T-helper 1 cell treated with Interleukin-12 subunit alpha and Interleukin-12 subunit beta and Interleukin-4 antibody, amounts not matched to agents 30 ng/mL and 1 ng/mL, for 36 hours (primary cell): ENCODE data around the gene PCLAF. TPM values are rescaled to one million over a fixed set of nuclear protein-coding genes. Genes with fewer than 3 reads are reported as not detected.
"Not testable (repeated sequence)": the region's sequence is repeated elsewhere in the genome, so short reads cannot be mapped to it uniquely, and the experiment has no call there.

Experiments used
- intact Hi-C: fragments of 100-400 bp; cut with micrococcal nuclease; formaldehyde crosslinking; loops from one replicate; pipeline ENCODE4 v1.15.1; 2024
- total RNA-seq: library from RNA; stranded (reverse); gene quantifications from 2 replicates; pipeline ENCODE4 v1.2.3, GENCODE V29; 2022

The PCLAF gene, protein sequence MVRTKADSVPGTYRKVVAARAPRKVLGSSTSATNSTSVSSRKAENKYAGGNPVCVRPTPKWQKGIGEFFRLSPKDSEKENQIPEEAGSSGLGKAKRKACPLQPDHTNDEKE
- 68.1 and 69.5 TPM in 2 replicates for total RNA-seq

- intact Hi-C loops: loop anchor here (1.0 to 10.0 kb wide), 9 partner anchors 25 to 1234 kb away; partner anchors contain the start of genes CLPX, CSNK1G1, INTS14 and PIF1
Measured at GRCh38 chr15:64381000-64381751, at the start of gene PCLAF. Gene PCLAF (minus strand): TSS chr15:64381441. CDS start chr15:64381371, 70 bp downstream.

GRCh38 chr15:64430000-64430735 is 48.9 kb upstream of the PCLAF start:
- intact Hi-C loops: loop anchor here (1.0 to 5.0 kb wide), 5 partner anchors 14 to 301 kb away; no protein-coding TSS in a partner anchor

DNA sequence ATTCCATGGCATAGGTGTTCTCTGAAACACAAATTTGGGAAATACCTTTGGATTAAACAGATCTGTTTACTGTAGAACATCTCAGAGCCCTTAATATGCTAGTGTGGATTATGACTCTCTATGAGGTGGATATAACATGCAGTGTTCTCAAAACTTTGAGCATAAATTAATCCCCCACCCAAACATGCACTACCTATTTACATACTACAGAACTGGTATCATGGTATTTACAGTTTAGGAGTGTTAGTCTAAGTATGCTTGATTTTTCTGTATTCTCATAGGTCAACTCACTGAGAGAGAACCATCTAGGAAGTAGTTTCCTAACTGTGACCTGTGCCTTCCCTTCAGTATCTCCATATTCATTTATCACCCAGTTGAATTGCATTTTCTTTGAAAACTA is 48.2 kb upstream of the PCLAF start:
- intact Hi-C loops: loop anchor here (5.0 kb wide), 1 partner anchor 203 kb away; no protein-coding TSS in a partner anchor

DNA sequence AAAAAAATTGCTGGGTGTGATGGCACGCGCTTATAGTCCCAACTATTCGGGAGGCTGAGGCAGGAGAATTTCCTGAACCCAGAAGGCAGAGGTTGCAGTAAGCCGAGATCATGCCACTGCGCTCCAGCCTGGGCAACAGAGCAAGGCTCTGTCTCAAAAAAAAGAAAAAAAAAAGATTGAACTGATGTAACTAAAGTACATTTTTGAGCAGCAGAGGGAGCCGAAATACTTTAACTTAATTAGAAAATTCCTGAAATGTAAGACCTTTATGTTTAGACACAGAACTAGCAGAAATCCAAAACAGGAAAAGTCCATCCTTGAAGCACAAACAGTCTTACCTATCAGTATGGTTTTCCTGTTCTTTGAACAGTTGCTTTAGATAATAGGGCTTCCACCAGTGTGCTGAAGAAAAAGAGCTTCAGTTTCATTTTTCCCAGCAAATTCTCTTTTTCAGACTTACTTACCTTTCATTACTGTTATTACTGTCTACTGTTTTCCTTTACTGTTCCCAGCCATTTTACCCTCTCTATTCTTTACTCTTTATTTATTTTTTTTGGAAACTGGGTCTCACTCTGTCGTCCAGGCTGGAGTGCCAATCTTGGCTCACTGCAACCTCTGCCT is 45.7 kb upstream of the PCLAF start:
- intact Hi-C loops: loop anchor here (5.0 kb wide), 1 partner anchor 205 kb away; no protein-coding TSS in a partner anchor

GRCh38 chr15:64425221-64425620 is 44.0 kb upstream of the PCLAF start:
- intact Hi-C loops: loop anchor here (5.0 kb wide), 1 partner anchor 207 kb away; no protein-coding TSS in a partner anchor

GRCh38 chr15:64423970-64424369 is 42.7 kb upstream of the PCLAF start:
- intact Hi-C loops: no loop called here

DNA sequence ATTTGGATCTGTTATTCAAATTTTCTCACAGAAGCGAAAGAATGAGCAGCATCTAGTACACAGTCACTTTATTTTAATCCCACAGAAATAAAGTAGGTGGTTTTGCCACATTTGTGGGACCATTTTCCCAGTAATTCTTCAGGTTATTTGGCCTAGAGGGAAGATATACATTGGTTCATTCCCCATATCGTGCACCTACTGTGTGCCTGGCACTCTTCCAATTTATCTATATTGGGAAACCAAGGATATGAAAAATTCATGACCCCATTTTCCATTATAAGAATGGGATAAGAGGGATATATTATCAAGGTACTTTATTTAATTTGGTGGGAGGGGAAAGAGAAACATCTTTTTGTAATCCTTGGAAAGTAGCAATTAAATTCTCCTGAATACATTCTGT is 41.5 kb upstream of the PCLAF start:
- intact Hi-C loops: no loop called here

DNA sequence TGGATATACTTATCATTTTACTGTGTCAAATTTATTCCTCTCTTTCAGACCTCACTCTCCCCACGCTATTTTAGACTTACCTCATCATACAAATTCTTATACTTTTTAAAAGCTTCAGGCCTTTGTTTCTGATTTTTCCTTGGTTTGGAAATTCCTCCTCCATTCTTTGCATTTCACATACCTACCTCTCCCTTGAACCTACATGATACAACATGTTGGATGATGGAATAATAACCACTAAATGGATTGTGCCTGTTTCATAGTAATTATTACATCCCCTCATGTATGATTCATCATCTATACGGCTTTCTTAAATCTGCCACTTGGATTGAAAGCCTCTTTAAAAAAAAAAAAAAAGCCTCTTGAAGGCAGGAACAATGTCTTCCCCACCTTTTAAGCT is 31.0 kb upstream of the PCLAF start:
- intact Hi-C loops: no loop called here

DNA sequence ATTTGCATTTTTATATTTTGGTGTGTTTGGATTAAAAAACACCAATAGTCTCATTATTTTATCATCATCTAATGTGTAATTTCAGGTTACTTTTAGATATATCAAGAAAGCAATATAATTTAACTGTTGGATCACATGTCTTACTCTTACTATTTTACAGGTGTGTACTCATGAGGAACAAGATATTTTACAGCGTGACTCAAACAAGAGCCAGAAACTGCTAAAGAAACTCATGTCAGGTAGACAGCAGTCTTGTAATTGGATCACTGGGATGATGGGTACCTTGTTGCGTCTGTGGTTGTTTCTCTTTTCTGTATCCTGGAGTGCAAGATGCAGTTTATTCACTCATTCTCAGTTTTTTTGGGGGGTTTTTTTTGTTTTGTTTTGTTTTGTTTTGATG is 19.3 kb upstream of the PCLAF start:
- intact Hi-C loops: no loop called here

GRCh38 chr15:64398575-64398974 is 17.3 kb upstream of the PCLAF start:
- intact Hi-C loops: no loop called here

DNA sequence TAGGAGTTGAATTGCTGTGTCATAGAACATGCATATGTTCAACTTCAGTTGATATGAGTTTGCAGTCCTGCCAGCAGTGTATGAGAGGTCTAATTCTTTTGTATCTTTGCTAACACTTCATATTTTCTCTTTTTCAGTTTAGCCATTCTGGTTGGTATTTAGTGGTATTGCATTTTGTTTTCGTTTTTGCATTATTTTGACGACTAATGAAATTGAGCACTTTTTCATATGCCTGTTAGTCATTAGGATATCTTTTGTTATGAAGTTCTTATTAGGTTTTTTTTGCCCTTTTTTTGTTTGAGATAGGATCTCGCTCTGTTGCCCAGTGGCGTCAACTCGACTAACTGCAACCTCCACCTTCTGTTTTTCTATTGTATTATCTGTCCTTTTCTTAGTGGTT is 15.5 kb upstream of the PCLAF start:
- intact Hi-C loops: no loop called here

DNA sequence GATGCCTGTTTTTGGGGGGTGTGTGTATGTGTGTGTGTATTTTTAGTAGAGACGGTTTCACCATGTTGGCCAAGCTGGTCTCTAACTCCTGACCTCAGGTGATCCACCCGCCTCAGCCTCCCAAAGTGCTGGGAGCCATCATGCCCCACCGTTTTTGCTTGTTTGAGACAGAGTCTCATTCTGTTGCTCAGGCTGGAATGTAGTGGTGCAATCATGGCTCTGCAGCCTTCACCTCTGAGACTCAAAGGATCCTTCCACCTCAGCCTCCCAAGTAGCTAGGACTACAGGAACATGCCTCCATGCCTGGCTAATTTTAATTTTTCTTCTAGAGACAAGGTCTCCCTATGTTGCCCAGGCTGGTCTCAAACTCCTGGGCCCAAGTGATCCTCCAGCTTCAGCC is 11.2 kb upstream of the PCLAF start:
- intact Hi-C loops: not testable (repeated sequence)

GRCh38 chr15:64389036-64389435 is 7.8 kb upstream of the PCLAF start:
- intact Hi-C loops: loop anchor here (5.0 to 10.0 kb wide), 4 partner anchors 263 to 1226 kb away; partner anchors contain the start of genes CLPX, INTS14 and RNU5B-1

DNA sequence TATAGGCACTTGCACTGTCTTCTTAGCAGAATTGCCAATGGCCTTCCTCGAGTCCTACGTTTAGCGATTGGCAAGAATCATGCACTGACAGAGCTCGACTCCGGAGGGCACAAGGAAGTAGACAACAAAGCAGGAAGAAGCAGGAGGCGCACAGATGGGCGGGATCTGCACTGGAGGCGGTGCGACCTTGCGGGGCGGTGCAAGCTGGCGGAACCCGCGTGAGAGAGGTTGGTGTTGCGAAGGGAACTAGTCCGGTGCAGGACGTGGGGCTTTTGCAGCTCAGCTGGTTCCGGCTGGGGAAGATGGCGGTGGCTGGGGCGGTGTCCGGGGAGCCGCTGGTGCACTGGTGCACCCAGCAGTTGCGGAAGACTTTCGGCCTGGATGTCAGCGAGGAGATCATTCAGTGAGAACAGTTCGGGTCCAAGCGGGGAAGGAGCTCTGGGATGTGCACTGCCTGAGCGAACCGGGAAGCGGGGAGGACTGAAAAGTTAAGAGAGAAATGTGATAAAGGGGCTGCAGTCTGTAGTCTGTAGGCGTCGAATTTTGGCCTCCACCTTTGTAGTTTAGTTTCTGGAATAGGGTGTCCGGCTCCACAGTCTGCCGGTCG is 6.4 kb upstream of the PCLAF start, which contains the start of gene TRIP4:
Gene TRIP4 (plus strand): TSS at position 275 of the 607 bp plus-strand sequence. CDS start 28 bp downstream, at position 303.
- intact Hi-C loops: loop anchor here (1.0 to 10.0 kb wide), 10 partner anchors 31 to 1227 kb away; partner anchors contain the start of genes CIAO2A, CLPX, CSNK1G1 and INTS14

DNA sequence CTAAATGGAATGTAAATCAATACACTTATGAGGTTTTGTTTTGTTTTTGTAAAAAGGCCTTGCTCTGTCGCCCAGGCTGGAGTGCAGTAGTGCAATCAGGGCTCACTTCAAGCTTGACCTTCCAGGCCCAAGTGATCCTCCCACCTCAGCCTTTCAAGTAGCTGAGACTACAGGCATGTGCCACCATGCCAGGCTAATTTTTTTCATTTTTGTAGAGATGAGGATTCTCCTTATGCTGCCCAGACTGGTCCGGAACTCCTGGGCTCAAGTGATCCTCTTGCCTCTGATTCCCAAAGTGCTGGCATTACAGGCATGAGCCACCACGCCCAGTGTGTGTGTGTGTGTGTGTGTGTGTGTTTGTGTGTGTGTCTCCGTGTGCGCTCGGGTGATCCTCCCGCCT is 5.0 kb upstream of the PCLAF start:
- intact Hi-C loops: loop anchor here (2.0 to 10.0 kb wide), 5 partner anchors 266 to 1229 kb away; partner anchors contain the start of genes CLPX, INTS14, PDCD7 and RNU5B-1

DNA sequence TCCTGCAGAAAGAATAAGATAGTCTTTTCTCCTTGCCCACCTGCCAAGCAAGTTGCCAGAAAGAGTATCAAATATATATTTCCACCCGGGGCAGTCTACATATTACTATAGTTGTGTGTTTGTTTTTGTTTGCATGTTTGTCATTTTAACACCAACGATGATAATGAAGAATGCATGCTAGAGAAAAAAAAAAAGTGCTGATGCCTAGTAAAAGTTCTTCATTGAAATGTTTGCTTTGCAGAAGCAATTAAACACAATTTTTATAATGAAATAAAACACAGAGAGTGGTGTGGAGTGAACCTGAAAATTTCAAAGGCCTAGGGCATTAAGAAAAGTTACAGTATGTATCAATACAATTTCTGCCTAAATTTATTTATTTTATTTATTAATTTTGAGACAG is 2.5 kb upstream of the PCLAF start:
- intact Hi-C loops: loop anchor here (5.0 to 10.0 kb wide), 4 partner anchors 444 to 1231 kb away; partner anchors contain the start of genes CLPX, INTS14, PIF1 and RNU5B-1

DNA sequence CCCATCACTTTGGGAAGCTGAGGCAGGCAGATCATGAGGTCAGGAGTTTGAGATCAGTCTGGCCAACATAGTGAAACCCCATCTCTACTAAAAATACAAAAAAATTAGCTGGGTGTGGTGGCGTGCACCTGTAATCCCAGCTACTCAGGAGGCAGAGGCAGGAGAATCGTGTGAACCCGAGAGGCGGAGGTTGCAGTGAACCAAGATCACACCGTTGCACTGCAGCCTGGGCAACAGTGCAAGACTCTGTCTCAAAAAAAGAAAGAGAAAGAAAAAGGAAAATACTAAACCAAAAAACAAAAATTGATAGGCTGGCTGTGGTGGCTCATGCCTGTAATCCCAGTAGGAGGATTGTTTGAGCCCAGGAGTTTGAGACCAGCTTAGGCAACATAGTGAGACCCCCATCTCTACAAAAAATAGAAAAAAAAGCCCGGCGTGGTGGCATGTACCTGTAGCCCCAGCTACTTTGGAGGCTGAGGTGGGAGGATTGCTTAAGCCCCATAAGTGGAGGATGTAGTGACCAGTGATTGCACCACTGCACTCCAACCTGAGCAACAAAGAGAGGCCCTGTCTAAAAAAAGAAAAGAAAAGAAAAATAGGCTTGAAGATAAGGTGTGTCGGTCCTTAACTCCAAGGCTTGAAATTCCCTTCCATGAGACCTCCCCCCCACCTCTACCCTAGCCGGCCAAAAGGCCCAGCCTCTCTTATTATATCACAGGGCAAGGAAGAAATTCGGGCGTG is 941 bp downstream of the PCLAF start:
- intact Hi-C loops: loop anchor here (2.0 to 10.0 kb wide), 7 partner anchors 81 to 1235 kb away; partner anchors contain the start of genes CLPX, INTS14, PIF1 and RNU5B-1

GRCh38 chr15:64379216-64379960 is 1.9 kb downstream of the PCLAF start:
- intact Hi-C loops: no loop called here

DNA sequence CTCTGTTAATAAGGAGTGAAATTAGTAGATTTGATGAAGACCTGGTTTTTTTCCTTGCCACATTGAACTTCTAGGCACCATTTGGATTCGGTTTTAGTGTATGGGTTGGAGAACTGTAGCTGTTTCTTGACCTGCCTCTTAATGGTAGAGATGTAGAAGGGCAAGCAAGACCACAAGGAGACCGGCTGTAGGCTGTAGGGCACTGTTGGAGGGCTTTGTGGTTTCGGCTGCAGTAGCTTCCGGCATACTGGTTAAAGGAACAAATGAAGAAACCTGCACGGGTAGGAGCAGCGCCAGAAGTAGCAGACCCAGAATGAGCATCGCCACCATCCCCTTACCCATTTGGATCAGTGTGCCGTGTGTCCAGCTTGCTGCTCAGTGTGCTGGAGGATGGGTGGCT is 7.9 kb downstream of the PCLAF start:
- intact Hi-C loops: no loop called here
